ENCODE measurements around the gene HBA1. TPM values are rescaled to one million over a fixed set of nuclear protein-coding genes. Genes with fewer than 3 reads are reported as not detected.
"Not testable (repeated sequence)": the region's sequence is repeated elsewhere in the genome, so short reads cannot be mapped to it uniquely, and the experiment has no call there.

The HBA1 gene
- total and polyA plus RNA-seq, 2 of the 4 experiments (the other 2 are of a cell fraction) = 0.21 TPM; not detected in 1

DNA sequence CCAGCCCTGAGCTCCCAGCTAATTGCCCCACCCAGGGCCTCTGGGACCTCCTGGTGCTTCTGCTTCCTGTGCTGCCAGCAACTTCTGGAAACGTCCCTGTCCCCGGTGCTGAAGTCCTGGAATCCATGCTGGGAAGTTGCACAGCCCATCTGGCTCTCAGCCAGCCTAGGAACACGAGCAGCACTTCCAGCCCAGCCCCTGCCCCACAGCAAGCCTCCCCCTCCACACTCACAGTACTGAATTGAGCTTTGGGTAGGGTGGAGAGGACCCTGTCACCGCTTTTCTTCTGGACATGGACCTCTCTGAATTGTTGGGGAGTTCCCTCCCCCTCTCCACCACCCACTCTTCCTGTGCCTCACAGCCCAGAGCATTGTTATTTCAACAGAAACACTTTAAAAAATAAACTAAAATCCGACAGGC, 6.4 kb upstream of the HBA1 start:
- H3K27me3 ChIP-seq (ENCODE audit: control insufficient read depth, insufficient read depth, low read length) = peaks cover 59% of the 10 kb centered on the region
- H3K27ac ChIP-seq (ENCODE audit: insufficient read depth, low read length); H2BK5ac ChIP-seq (ENCODE audit: low read depth, low read length, poor library complexity, severe bottlenecking); H3K9me3 ChIP-seq (ENCODE audit: control insufficient read depth, insufficient read depth, low read length); intact Hi-C loops (cut with micrococcal nuclease); H3K4me1 ChIP-seq (ENCODE audit: control insufficient read depth, insufficient read depth, low read length); H3K36me3 ChIP-seq (ENCODE audit: control insufficient read depth, insufficient read depth, low read length); dilution Hi-C loops (cut with HindIII; ENCODE audit: low sequenced_read_pairs, unreplicated experiment); H2BK15ac ChIP-seq (ENCODE audit: low read depth, low read length); H2AFZ ChIP-seq (replicated peaks; ENCODE audit: low read length, poor library complexity); in situ Hi-C loops (cut with MboI; ENCODE audit: low sequenced_read_pairs); H4K91ac ChIP-seq (ENCODE audit: insufficient read depth, low read depth, low read length); H3K23ac ChIP-seq (ENCODE audit: low read depth, low read length); DNase-seq; H3K18ac ChIP-seq (ENCODE audit: low read depth, low read length); CTCF ChIA-PET; H3K4me2 ChIP-seq (ENCODE audit: low read depth, low read length); H3K14ac ChIP-seq (replicated peaks; ENCODE audit: low read depth, low read length); H3K4ac ChIP-seq (ENCODE audit: low read depth, low read length); H3K9ac ChIP-seq (ENCODE audit: low read depth, low read length); BruUV-seq (replicated peaks); H3K56ac ChIP-seq (ENCODE audit: extremely low read depth, insufficient read depth, low read length); H4K8ac ChIP-seq (ENCODE audit: low read depth in 2 of 2, low read length in 2 of 2); H4K20me1 ChIP-seq (ENCODE audit: insufficient read depth, low read length); H2AK9ac ChIP-seq (replicated peaks; ENCODE audit: low read depth, low read length, poor library complexity); H3K79me1 ChIP-seq (ENCODE audit: low read depth in 1 of 2, low read length in 2 of 2); H3K4me3 ChIP-seq (ENCODE audit: insufficient read depth, low read depth, low read length); H2AK5ac ChIP-seq (ENCODE audit: low read depth, low read length); H2BK20ac ChIP-seq (ENCODE audit: low read depth, low read length); H4K5ac ChIP-seq (ENCODE audit: low read depth, low read length); H2BK120ac ChIP-seq (ENCODE audit: low read depth, low read length); H3K9me1 ChIP-seq (ENCODE audit: insufficient read depth, low read length); POLR2A ChIA-PET (ENCODE audit: unreplicated experiment): not testable (repeated sequence)
- TF ChIP-seq MXI1 (IDR thresholded peaks at IDR 0.05; ENCODE audit: borderline replicate concordance, low read depth, low read length) = peak; percentile 54; the same call in 1 of the 2 replicates
- peak; percentile 31; the same call in 1 of the 2 replicates for TF ChIP-seq CEBPB (IDR thresholded peaks at IDR 0.05; ENCODE audit: low read depth, low read length)
- peak; percentile 64 for ATAC-seq (ENCODE audit: low read depth)
- WGBS, 2 experiments (ENCODE audit: extremely low coverage in 2 of 2, insufficient read length in 1 of 2) = no CpG with 5 or more reads among the region's 5 CpGs
